ACC112 (cell line): ENCODE data around the gene WFDC2.
A peak's percentile ranks its signal among the peaks of the same experiment; 100 is the strongest.

Source experiments
- H2AFZ ChIP-seq: fragments of 200-600 bp; sonication (generic); one replicate; pipeline ENCODE4 v1.6.0; 2017; ENCODE audit warnings: antibody characterized with exemption, low read length; ENCODE audit not compliant: unreplicated experiment
- H3K27ac ChIP-seq: fragments of 200-600 bp; sonication (generic); 2 replicates; pipeline ENCODE4 v1.5.1; 2014; ENCODE audit warnings: low read depth, mild to moderate bottlenecking, antibody characterized with exemption, low read length, moderate library complexity
- H3K27me3 ChIP-seq: fragments of 200-600 bp; sonication (generic); 2 replicates; pipeline ENCODE4 v1.6.1; 2014; ENCODE audit warnings: mild to moderate bottlenecking, antibody characterized with exemption, low read length, moderate library complexity, mixed read lengths; ENCODE audit not compliant: insufficient read depth
- H3K36me3 ChIP-seq: fragments of 200-600 bp; sonication (generic); 2 replicates; pipeline ENCODE4 v1.6.1; 2016; ENCODE audit warnings: mild to moderate bottlenecking, antibody characterized with exemption, low read length, moderate library complexity, mixed read lengths; ENCODE audit not compliant: insufficient read depth
- H3K4me1 ChIP-seq: fragments of 200-600 bp; sonication (generic); one replicate; pipeline ENCODE4 v1.6.1; 2016; ENCODE audit warnings: low read length, mixed read lengths; ENCODE audit not compliant: insufficient read depth, unreplicated experiment, control insufficient read depth
- H3K4me3 ChIP-seq: fragments of 200-600 bp; sonication (generic); 2 replicates; pipeline ENCODE4 v1.5.1; 2014; ENCODE audit warnings: mild to moderate bottlenecking, low read depth, low read length
- H3K79me2 ChIP-seq: fragments of 200-600 bp; sonication (generic); one replicate; pipeline ENCODE4 v1.6.0; 2016; ENCODE audit warnings: low read length; ENCODE audit not compliant: control insufficient read depth, unreplicated experiment, insufficient read depth

WFDC2 gene

GRCh38 chr20:45469336-45470261, at the start of gene WFDC2:
WFDC2 (plus strand) TSS chr20:45469753; CDS start chr20:45469782, 29 bp downstream.
- no peaks in the 10 kb centered on the region for H3K36me3 ChIP-seq
- H3K79me2 ChIP-seq: no peaks in the 10 kb centered on the region
- peak within 1 kb of the TSS; percentile 65 for H3K4me3 ChIP-seq
- H3K4me1 ChIP-seq: no peaks in the 10 kb centered on the region
- H3K27ac ChIP-seq: no peak within 1 kb of the TSS
- no peak within 1 kb of the TSS for H2AFZ ChIP-seq
- peaks cover 87% of the 10 kb centered on the region for H3K27me3 ChIP-seq

GRCh38 chr20:45420125-45420524, 49.4 kb upstream of the WFDC2 start:
- Histone ChIP-seq H3K27me3 (no peaks in the 10 kb centered on the region), H3K4me1 (peaks cover 25% of the 10 kb centered on the region), H2AFZ (no peak overlapping the region), H3K79me2 (peaks cover 21% of the 10 kb centered on the region), H3K27ac (peak overlapping the region; percentile 83), H3K4me3 (no peak overlapping the region), H3K36me3 (peaks cover 18% of the 10 kb centered on the region)

GRCh38 chr20:45423700-45424099, 45.9 kb upstream of the WFDC2 start:
- no peak overlapping the region for H2AFZ ChIP-seq
- H3K27me3 ChIP-seq: no peaks in the 10 kb centered on the region
- H3K27ac ChIP-seq: no peak overlapping the region
- H3K36me3 ChIP-seq: peaks cover 18% of the 10 kb centered on the region
- H3K4me1 ChIP-seq: peaks cover 15% of the 10 kb centered on the region
- no peaks in the 10 kb centered on the region for H3K79me2 ChIP-seq
- H3K4me3 ChIP-seq: no peak overlapping the region

GRCh38 chr20:45425561-45425960, 44.0 kb upstream of the WFDC2 start:
- Histone ChIP-seq H3K79me2 (no peaks in the 10 kb centered on the region), H2AFZ (no peak overlapping the region), H3K4me3 (no peak overlapping the region), H3K27ac (no peak overlapping the region), H3K27me3 (no peaks in the 10 kb centered on the region), H3K4me1 (peaks cover under 1% of the 10 kb centered on the region), H3K36me3 (peaks cover 12% of the 10 kb centered on the region)

GRCh38 chr20:45426320-45427016, 43.1 kb upstream of the WFDC2 start:
- Histone ChIP-seq H3K27me3 (no peaks in the 10 kb centered on the region), H3K4me3 (no peak overlapping the region), H3K4me1 (no peaks in the 10 kb centered on the region), H3K36me3 (peaks cover 3% of the 10 kb centered on the region; the same call in 1 of the 2 replicates), H3K27ac (no peak overlapping the region), H3K79me2 (no peaks in the 10 kb centered on the region), H2AFZ (no peak overlapping the region)

GRCh38 chr20:45427236-45428149, 42.1 kb upstream of the WFDC2 start:
- Histone ChIP-seq H3K27me3 (no peaks in the 10 kb centered on the region), H2AFZ (no peak overlapping the region), H3K27ac (no peak overlapping the region), H3K36me3 (no peaks in the 10 kb centered on the region), H3K4me1 (no peaks in the 10 kb centered on the region), H3K4me3 (no peak overlapping the region), H3K79me2 (no peaks in the 10 kb centered on the region)

- Histone ChIP-seq H3K27me3 (no peaks in the 10 kb centered on the region), H3K4me1 (no peaks in the 10 kb centered on the region), H2AFZ (no peak overlapping the region), H3K36me3 (no peaks in the 10 kb centered on the region), H3K27ac (no peak overlapping the region), H3K79me2 (no peaks in the 10 kb centered on the region), H3K4me3 (no peak overlapping the region)
Measured at GRCh38 chr20:45429618-45430017, 39.9 kb upstream of the WFDC2 start.

GRCh38 chr20:45432294-45432693, 37.3 kb upstream of the WFDC2 start:
- Histone ChIP-seq H3K27ac (no peak overlapping the region), H3K27me3 (no peaks in the 10 kb centered on the region), H3K79me2 (no peaks in the 10 kb centered on the region), H2AFZ (no peak overlapping the region), H3K4me3 (no peak overlapping the region), H3K4me1 (peaks cover 5% of the 10 kb centered on the region), H3K36me3 (no peaks in the 10 kb centered on the region)

- no peak overlapping the region for H2AFZ ChIP-seq
- H3K79me2 ChIP-seq: no peaks in the 10 kb centered on the region
- H3K27ac ChIP-seq: no peak overlapping the region
- H3K36me3 ChIP-seq: no peaks in the 10 kb centered on the region
- peaks cover 5% of the 10 kb centered on the region for H3K4me1 ChIP-seq
- no peak overlapping the region for H3K4me3 ChIP-seq
- H3K27me3 ChIP-seq: no peaks in the 10 kb centered on the region
Measured at GRCh38 chr20:45433316-45433715, 36.2 kb upstream of the WFDC2 start.

- Histone ChIP-seq H3K27ac (no peak overlapping the region), H3K4me1 (peaks cover 5% of the 10 kb centered on the region), H2AFZ (no peak overlapping the region), H3K36me3 (no peaks in the 10 kb centered on the region), H3K79me2 (no peaks in the 10 kb centered on the region), H3K4me3 (no peak overlapping the region), H3K27me3 (no peaks in the 10 kb centered on the region)
Measured at GRCh38 chr20:45433976-45434375, 35.6 kb upstream of the WFDC2 start.
